ENCODE results near the gene DCAF4.

DNA sequence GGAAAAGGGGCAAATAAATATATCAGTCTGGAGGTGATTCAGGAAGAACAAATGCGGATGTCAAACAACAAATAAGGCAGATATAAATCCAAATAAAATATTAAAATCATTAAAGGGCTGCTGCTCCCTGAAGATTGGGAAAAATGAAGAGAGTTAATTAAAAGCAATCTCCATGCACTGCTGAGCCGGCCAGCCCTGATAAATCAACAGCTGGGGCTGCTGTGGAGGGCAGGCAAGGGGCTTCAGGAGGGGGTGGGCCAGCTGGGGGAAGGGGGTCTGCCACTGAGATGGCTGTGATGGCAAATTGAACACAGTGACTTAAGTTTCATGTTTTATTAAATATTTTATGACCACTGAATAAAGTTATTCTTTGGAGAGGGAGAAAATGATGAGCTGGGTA, 44.7 kb upstream of the DCAF4 start:
- TF ChIP-seq, protein P1, sequence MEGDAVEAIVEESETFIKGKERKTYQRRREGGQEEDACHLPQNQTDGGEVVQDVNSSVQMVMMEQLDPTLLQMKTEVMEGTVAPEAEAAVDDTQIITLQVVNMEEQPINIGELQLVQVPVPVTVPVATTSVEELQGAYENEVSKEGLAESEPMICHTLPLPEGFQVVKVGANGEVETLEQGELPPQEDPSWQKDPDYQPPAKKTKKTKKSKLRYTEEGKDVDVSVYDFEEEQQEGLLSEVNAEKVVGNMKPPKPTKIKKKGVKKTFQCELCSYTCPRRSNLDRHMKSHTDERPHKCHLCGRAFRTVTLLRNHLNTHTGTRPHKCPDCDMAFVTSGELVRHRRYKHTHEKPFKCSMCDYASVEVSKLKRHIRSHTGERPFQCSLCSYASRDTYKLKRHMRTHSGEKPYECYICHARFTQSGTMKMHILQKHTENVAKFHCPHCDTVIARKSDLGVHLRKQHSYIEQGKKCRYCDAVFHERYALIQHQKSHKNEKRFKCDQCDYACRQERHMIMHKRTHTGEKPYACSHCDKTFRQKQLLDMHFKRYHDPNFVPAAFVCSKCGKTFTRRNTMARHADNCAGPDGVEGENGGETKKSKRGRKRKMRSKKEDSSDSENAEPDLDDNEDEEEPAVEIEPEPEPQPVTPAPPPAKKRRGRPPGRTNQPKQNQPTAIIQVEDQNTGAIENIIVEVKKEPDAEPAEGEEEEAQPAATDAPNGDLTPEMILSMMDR (conservative IDR thresholded peaks at IDR 0.05), result no peak
- TF ChIP-seq ZFX (IDR thresholded peaks at IDR 0.05), result no peak
